Measurements from ENCODE around the gene MGLL. TPM values are rescaled to one million over a fixed set of nuclear protein-coding genes. Genes with fewer than 3 reads are reported as not detected.

MGLL gene
- total RNA-seq, 1 donor from 2014 or later, result 35.2 TPM

DNA sequence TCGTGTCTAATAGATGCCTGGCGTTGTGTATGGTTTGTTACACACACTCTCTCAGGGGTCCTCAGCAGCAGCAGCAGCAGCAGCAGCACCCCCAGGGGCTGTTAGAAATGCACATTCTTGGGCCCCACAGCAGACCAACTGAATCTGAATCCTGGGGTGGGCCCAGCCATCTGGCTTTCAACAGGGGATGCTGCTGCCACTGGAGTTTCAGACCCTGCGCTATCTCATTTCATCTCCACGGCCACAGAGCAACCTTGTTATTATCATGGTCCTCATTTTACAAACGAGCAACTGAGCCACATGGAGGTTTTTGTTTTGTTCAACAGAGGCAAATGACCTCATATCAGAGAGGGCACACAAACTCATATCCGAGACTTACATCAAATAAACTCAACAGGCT lies 47.7 kb downstream of the MGLL start:
- no peak for DNase-seq (ENCODE audit: low spot score)

DNA sequence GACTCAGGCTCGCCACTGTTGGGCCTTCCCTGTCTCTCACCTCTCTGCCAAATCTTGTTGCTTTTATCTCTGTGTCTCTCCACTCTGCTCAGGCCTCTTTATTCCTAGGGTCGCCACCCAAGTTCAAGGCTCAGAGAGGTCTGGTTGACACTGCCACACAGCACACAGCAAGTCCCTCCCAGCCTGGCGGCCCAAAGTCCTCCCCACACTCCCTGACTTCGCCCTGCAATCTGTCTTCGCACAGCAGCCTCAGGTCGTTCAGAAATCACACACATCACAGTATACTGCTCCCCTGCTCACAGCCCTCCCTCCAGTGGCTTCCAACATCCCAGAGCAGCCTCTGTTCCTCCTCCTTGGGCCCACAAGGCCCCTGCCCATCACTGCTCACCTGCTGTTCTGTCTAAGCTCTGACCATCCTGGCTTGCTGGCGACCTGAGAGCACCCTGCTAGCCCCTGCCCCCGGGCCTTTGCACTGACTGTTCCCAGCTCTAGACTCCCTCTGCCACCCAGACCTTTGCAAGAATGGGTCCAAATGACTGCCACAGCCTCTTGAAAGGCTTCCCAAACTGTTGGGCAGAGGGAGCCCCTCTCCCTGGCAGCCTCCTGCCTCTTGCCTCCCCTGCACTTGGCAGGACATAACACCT lies 48.4 kb downstream of the MGLL start:
- no peak for DNase-seq (ENCODE audit: low spot score)

DNA sequence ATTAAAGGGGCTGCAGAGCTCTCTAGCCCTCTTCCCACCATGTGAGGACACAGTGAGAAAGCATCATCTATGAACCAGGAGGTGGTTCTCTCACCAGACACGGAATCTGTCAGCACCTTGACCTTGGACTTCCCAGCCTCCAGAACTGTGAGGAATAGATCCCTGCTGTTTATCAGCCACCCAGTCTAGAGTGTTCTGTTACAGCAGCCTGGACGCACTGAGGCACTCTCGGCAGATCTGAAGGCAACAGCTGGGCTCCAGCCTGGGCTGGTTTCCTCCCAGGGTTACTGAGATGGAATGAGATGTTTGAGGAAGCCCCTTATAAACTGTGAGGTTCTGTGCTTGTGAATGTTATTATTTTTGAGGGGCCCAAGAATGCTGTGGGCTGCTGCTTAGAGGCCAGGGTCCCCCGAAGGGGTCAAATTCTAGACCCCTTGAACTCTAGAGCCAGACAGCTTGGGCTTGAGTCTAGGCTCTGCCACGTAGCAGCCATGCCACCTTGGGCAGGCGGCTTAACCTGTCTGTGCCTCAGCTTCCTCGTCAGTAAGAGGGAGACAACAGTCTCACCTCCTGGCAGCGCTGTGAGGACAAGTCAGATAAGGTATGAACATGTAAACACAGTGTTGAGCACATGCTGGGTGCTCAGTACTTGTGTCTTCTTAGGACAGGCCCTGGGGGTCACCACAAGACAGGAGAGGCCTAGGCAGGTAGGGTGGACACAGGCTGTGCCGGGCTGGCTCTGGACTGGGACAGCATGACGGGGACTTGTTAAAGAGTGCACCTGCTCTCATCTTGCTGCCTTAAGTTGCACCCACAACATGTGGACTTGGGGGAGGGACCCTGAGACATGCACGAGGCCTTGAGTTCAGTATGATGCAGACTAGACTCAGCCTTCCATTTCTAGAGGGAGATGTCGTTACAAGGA lies 49.2 kb downstream of the MGLL start:
- DNase-seq (ENCODE audit: low spot score), result no peak

DNA sequence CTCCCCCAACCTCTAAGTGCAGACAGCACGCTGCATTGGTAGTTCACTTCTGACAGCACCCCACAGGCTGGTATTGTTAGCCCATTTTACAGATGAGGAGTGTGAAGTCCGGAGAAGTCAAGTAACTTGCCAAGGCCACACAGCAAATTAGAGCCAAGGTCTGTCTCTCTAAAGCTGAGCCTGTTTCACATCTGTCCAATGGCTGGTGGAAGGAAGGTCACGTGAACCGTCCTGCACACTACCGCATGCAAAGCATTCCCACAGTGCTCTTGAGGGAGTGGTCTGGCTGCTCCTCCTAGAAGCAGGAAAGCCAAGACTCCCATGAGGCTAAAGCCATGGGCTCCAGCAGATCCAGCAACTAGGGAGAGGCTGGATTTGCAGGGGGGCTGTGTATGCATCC lies 50.0 kb downstream of the MGLL start:
- no peak for DNase-seq (ENCODE audit: low spot score)

DNA sequence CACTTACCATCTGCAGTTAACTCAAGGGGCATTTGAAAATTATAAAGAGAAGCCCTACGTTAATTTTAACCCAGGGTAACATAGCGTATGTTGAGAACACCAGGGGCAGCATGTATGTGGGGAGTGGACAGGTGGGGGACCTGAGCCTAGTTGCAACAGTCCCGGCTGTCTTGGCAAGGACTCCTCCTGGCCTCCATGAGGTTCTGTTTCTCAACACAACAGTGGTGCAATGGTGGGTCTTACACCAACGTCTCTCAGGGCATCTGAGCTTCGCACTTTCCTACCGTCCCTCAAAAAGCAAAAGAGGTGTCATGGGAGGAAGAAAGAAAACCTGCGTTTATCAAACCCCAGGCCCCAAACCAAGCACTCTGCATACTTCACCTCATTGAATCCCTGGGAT lies 50.6 kb downstream of the MGLL start:
- DNase-seq (ENCODE audit: low spot score), result no peak

DNA sequence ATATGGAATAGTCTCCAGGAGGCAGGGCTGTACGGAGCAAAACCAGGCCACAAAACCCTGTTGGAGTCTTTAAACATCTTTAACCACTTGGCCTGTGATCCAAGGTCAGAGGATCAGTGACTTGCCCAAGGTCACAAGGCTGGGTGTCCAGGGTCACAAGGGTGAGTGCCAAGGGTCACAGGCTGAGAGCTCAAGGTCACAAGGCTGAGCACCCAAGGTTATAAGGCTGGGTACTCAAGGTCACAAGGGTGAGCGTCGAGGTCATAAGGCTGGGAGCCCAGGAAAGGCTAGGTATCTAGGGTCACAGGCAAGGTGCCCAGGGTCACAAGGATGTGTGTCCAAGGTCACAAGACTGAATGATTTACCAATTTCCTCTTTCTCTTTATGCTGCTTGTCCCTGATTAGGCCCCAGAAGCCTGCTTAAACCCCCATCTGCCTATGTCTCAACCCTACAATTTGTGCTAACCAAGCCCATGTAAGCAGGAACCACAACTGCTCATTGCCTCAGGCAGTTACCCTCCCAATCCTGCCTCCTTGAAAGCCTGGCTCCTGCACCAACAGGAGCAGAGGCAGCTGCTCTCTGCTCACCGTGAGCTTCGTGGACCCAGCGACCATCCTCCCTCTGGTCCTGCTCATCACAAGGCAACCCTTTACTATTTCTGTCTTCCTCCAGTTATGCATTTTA lies 51.5 kb downstream of the MGLL start:
- no peak for DNase-seq (ENCODE audit: low spot score)

DNA sequence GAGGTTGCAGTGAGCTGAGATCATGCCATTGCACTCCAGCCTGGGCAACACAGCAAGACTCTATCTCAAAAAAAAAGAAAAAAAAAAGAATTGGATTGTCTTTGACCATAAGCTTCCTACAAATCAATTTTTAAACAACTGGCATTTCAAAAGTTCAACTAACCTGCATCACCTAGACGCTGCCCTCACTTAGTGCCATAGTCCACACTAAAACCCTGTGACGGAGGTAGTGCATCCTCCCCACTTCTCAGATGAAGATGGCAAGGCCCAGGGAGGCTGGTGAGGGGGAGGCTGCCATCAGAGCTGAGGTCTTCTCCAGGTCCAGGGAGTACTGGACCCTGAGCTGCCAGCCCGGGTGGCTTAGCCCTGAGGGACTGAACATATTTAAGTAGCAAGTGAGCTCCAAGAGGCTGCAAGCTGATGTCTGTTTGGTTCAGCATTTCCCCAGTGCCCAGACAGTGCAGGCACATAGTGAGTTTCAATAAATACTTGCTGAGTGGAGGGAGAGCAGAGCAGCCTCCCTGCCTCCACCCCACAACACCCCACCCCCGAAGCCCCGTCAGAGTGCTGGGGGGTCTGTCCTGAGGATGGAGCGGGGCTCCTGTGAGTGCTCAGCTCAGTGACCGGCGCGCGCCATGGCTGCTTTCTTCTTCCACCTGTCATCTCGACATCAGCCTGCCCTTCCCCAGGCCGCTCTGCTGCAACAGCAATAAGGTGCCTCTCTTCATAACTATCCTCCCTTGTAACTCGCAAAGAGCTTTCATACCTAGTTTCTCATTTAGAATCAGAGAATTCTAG lies 52.8 kb downstream of the MGLL start:
- no peak for DNase-seq (ENCODE audit: low spot score)

DNA sequence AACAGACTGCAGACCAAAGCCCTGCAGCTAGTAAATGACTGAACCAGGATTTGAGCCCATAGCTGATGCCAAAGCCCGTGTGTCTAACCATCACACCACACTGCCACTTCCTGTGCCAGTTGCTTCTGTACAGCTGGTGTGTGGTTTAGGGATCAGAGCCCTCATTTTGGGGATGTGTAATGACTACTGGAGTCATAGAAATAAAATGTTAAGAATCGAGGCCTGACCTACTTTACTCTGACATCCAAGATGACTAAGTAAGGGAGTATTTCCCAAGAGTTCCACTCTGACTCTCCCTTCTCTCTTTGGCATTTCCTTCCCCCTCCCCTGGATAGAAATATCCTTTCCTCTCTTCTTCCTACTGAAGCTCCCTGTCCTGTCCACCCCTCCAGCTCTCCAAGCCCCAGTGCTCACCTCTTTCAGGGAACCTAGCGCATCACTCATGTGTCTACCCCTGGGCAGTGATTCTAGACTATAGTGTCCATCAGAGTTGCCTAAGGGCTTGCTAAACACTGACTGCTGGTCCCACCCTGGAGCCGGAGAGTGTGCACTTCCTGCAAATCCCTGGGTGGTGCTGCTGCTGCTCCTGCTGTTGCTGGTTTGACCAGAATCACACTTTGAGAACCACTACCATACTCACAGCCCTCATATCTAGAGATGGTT lies 53.8 kb downstream of the MGLL start:
- DNase-seq (ENCODE audit: low spot score), result no peak

DNA sequence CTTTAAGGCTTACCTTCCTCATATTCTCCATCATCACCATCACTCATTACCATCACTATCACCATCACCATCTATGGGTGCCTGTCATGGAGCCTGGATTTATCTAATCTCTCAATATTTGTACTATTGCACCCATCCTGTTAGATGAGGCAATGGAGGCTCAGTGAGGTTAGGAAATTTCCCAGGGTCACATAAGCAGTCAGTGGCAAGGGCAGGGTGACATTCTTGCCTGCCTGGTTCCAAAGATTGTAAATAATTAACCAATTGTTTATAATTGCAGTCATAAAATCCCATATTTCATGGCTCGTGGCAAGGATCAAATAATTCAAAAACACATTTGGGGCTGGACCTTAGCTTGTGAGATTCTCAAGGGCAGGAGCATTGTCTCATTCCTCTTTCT lies 55.2 kb downstream of the MGLL start:
- DNase-seq (ENCODE audit: low spot score), result no peak

DNA sequence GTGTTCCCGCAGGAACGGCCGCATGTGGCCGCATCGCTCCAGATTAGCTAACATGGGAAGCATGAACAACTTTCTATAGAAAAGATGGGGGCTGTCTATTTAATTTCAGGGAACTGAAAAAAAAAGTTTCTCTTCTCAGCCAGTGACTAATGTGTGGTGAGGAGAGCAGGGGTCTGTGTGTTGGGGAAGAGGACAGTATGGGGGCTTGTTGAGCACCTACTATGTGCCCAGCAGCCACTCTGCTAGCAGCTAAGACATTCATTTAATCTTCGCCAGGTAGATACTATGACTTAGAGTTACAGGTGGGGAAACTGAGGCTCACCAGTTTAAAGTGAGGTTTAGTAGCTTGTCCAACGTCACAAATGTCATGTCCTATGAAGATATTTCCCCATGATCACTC lies 56.6 kb downstream of the MGLL start:
- no peak for DNase-seq (ENCODE audit: low spot score)

DNA sequence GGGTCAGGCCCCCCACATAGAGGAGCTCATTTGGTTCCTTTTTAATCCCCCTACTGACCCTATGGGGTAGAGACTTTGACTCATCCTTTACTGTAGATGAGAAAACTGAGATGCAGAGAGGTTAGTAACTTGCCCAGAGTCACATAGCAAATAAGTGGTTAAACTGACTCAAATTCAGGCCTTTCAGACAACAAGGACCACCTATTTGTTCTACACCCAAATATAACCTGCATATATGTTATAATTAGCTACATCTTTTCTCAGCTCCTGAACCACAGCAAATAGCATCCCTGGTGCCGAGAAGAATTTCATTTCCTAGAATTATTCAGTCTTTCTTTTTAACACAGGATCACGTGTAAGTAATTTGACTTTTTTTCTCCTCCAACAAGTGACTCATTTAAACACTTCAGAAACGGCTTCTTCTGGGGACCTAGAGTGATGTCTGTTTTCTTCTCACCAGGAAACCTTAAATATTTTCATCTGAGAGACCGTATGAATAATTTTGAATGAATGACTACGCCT lies 57.4 kb downstream of the MGLL start:
- DNase-seq (ENCODE audit: low spot score), result no peak

DNA sequence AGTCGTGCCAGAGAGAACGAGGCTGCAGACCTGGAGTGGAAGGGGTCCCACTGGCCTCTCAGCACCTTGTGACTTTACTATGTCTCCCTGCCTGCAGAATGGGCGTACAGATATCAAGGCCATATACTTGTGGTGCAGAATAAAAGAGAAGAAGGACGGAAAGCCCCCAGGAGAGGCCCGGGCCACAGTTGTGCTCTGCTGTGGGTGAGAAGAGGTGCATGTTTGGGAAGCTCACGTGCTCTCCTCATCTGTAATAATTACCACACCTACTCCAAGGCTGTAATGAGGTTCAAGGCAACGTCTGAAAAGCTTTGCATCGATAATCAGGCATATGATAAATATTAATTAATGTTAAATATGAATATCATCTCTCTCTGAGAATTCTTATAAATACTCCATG lies 58.0 kb downstream of the MGLL start:
- no peak for DNase-seq (ENCODE audit: low spot score)

DNA sequence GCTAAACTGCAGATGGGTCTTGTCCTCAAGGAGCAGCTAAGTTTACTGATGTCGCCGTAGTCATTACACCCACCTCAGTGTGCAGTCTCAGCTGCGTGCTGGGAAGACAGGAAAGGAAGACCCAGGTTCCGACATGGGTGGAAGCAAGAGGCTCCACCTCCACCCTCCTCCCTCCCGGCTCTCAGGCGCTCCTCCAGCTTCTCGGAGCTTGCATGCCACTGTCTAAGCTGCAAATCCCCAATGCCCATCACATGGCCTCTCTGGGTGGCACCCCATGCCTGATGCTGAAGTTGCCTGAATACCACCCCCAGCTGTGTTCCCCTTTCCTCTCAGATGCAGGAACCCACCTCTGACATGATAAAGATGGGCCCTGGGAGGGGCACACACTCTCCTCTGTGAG lies 58.5 kb downstream of the MGLL start:
- DNase-seq (ENCODE audit: low spot score), result no peak

DNA sequence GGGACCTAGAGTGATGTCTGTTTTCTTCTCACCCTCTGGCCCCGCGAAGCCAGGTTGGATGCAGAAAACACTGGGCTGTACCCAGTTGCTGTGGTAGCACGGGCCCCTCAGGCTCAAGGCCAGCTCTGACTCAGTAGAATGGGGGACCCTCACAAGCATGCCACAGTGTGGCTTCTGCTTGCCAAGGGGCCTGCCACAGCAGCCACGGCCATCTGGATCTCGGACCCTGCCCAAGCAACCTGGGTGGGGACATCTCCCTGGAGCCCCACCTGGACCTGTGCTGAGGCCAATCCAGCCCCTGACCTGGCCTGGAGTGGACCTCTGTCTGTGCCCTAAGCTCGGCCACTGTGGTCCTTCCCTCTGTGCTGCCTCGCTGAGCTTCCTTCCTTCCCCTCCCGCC lies 59.0 kb downstream of the MGLL start:
- DNase-seq (ENCODE audit: low spot score), result no peak

DNA sequence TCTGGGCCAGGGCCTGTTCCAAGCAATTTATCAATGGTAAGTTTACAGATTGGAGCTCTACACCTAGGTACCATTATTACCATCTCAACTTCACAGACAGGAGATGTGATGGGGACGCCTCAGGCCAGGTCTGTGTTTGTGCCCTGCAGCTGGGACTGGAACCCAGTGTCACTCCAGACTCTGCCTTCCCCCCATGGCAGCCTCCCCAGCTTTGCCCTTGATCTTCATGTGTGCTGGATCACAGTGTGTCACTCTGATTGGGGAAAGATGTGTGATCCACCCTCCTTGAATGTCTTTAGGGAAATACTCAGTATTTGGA lies 59.6 kb downstream of the MGLL start:
- DNase-seq (ENCODE audit: low spot score), result no peak

DNA sequence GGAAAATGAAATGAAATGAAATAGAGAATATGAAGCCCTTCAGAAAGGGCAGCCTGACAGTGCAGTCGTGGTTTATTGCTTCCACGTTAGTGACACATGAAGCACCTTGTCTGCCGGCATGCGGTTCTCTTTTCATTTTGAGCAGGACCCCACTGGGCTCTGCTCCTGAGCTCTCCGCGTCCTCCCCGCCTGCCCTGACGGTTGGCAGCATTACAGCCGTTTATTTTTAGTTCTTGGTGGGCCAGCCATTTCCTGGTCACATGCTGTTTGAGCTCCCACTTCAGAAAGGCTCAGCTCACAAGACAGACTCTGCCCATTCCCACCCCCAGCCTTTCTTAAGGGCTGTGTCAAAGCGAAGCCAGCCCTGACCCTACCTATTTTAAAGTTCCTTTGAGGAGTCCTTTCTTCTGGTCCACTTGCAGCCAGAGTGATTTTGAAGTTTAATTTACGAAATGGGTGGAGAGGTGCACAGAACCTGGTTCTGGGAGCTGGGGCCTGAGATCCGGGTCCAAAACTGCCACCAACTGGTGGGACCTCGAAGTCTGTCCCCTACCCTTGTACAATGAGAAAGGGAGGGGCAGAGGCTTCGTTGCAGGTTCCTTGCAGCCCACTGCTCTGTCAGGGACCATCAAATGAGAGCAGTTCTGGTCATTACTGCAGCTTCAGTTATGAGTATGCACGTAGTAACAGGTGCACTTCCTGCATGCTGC lies 60.1 kb downstream of the MGLL start:
- peak; percentile 69 for DNase-seq (ENCODE audit: low spot score)

DNA sequence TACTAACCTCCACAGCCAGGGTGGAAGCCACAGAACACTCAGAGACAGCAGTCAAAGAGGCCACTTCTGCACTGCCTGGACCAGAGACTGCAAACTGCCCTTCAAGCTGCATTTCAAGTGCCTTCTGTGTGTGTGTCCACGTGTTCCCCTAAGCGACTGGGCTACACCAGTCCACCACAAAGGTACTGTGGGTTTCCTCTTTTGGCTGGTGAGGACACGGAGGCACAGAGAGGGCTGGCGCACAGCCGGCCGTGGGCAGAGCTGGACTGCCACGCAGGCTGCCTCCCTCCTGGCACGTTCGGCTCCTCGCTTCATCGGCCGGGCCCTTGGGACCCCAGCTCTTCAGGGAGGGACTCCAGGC lies 60.9 kb downstream of the MGLL start:
- no peak for DNase-seq (ENCODE audit: low spot score)

DNA sequence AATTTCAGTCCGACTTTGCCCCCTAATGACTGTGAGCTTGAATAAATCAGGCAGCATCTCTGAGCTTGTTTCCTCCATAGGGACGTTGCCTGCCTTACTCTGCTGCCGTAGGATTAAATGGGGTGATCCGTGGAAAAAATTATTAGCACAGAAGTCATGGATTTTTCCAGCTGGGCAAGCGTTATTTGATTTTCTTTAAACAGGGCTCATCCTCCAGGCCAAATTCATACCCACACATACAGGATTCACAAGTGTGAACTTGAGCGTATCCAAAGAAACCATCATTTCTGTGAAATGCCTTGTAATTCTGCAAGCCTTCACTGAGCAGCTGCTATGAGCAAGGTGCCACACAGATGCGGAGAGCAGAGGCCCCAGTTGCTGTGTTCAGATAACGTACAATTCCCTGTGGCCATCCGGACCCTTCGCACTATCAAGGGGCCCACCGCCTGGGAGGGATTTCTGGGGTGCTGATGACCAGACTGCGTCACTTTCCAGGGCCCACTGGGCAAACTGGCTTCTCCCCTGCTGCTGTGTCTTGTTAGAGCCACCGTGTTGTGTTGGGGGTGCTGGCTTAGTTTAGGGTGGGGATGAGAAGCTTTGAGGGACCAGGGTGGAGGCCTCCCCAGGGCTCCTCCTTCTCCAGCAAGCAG lies 61.4 kb downstream of the MGLL start:
- no peak for DNase-seq (ENCODE audit: low spot score)

DNA sequence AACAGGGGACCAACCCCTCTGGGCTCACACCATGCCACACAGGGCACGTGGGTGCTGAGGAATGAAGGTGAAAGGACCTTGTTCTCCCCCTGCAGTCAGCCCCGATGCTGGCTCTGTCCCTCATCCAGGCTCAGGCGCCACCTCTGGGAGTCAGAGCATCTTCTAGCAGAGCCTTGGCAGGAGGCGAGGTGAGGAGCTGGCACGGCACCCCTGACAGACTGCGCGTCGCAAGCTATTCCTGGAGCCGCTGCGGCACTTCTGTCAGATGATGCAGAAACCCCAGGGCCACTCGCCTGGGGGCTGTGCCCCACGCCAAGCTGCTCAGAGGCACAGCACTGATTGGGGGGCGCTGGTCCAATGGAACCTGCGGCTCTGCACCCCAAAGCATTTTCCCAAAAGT lies 62.0 kb downstream of the MGLL start:
- no peak for DNase-seq (ENCODE audit: low spot score)

DNA sequence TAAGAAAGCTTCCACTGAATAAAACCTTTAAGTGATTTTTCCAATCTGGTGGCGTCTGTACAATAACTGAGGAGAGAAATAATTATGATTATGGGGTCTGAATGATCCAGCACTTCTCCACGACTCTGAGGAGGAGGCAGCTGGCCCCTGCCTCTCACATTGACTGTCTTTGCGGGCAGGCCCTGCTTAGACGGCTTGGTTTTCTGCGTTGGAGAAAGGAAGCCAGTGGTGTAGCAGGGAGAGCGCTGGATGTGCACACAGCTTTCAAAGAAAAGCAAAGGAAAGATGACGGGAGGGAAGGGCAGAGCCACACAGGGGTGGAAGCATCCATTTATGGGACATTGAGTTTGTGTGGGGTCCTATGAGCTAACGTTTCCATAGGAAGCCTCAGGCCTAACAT lies 62.5 kb downstream of the MGLL start:
- DNase-seq (ENCODE audit: low spot score), result no peak

Data from umbilical cord (tissue), 2 donors.